Smooth muscle cell (in vitro differentiated cells): Measurements from ENCODE around the gene CTSO. TPM values are rescaled to one million over a fixed set of nuclear protein-coding genes. Genes with fewer than 3 reads are reported as not detected.
A peak's percentile ranks its signal among the peaks of the same experiment; 100 is the strongest.

ENCODE experiments used
- DNase-seq: peaks from one replicate; lab custom pipeline; 2025; ENCODE audit not compliant: unreplicated experiment; lab: John Stamatoyannopoulos, UW
- H2AFZ ChIP-seq: fragments of 200-600 bp; sonication (generic); 2 replicates; pipeline ENCODE4 v1.6.0; 2016; ENCODE audit warnings: antibody characterized with exemption, low read depth, mild to moderate bottlenecking
- H3F3A ChIP-seq: fragments of 200-600 bp; sonication (generic); 2 replicates; pipeline ENCODE4 v1.6.0; 2017; ENCODE audit warnings: antibody characterized with exemption, low read depth
- H3K27ac ChIP-seq: fragments of 200-600 bp; sonication (generic); 2 replicates; pipeline ENCODE4 v1.5.1; 2016; ENCODE audit warnings: low read depth, mild to moderate bottlenecking
- H3K27me3 ChIP-seq: fragments of 200-600 bp; sonication (generic); 2 replicates; pipeline ENCODE4 v1.6.1; 2016; ENCODE audit warnings: low read depth, mild to moderate bottlenecking
- H3K36me3 ChIP-seq: fragments of 200-600 bp; sonication (generic); 2 replicates; pipeline ENCODE4 v1.5.1; 2016; ENCODE audit warnings: low read depth
- H3K4me1 ChIP-seq: fragments of 200-600 bp; sonication (generic); 2 replicates; pipeline ENCODE4 v1.5.1; 2016; ENCODE audit warnings: low read depth
- H3K4me2 ChIP-seq: fragments of 200-600 bp; sonication (generic); 2 replicates; pipeline ENCODE4 v1.6.0; 2016; ENCODE audit warnings: mild to moderate bottlenecking
- H3K4me3 ChIP-seq: fragments of 200-600 bp; sonication (generic); 2 replicates; pipeline ENCODE4 v1.5.1; 2016; ENCODE audit warnings: mild to moderate bottlenecking
- H3K79me2 ChIP-seq: fragments of 200-600 bp; sonication (generic); 2 replicates; pipeline ENCODE4 v1.6.0; 2016; ENCODE audit warnings: low read depth, mild to moderate bottlenecking
- H3K9ac ChIP-seq: fragments of 200-600 bp; sonication (generic); 2 replicates; pipeline ENCODE4 v1.6.0; 2016; ENCODE audit warnings: low read depth
- H3K9me3 ChIP-seq: fragments of 200-600 bp; sonication (generic); replicated peaks from 2 replicates; pipeline ENCODE4 v1.5.1; 2016; ENCODE audit warnings: low read depth
- H4K20me1 ChIP-seq: fragments of 200-600 bp; sonication (generic); 2 replicates; pipeline ENCODE4 v1.6.0; 2016; ENCODE audit warnings: low read depth
- CTCF ChIP-seq: fragments of 200-600 bp; sonication (generic); IDR thresholded peaks from 2 replicates; pipeline ENCODE4 v1.5.1; 2017; ENCODE audit warnings: borderline replicate concordance, mild to moderate bottlenecking, antibody characterized with exemption; ENCODE audit not compliant: insufficient read depth, poor library complexity, severe bottlenecking
- WGBS: methylation state at CpG from one replicate; pipeline ENCODE4 v1.1.7; 2016; ENCODE audit warnings: low lambda C conversion rate; 5-methylcytosine and 5-hydroxymethylcytosine counted together
- polyA plus RNA-seq: library from polyadenylated mRNA; unstranded; fragments of >200 nt; fragmentation: Nextera tagmentation; extraction: Ambion mirVana; gene quantifications from 2 replicates; pipeline ENCODE4 v1.2.1, GENCODE V29; 2016
- total RNA-seq: library from RNA; depleted of rRNA; stranded (reverse); fragments of >200 nt; gene quantifications from 2 replicates; pipeline ENCODE4 v1.2.3, GENCODE V29; 2014

CTSO gene
- total and polyA plus RNA-seq, 2 experiments from 2014 or later = 15.4 to 19.2 TPM

- Histone ChIP-seq H3K36me3 (no peaks in the 10 kb centered on the region), H3K4me3 (no peak overlapping the region), H3K9ac (no peak overlapping the region), H3K27ac (no peak overlapping the region), H3K9me3 (no peaks in the 10 kb centered on the region), H2AFZ (no peak overlapping the region), H4K20me1 (no peaks in the 10 kb centered on the region), H3F3A (no peaks in the 10 kb centered on the region), H3K27me3 (no peaks in the 10 kb centered on the region), H3K4me2 (no peak overlapping the region), H3K4me1 (no peaks in the 10 kb centered on the region), H3K79me2 (no peaks in the 10 kb centered on the region)
- TF ChIP-seq CTCF = no peak
- 92% methylated on average over 4 of the region's 4 CpGs for WGBS
- no peak for DNase-seq
Measured at GRCh38 chr4:155961575-155961974, 7.9 kb upstream of the CTSO start.

GRCh38 chr4:155960522-155960921, 6.9 kb upstream of the CTSO start:
- Histone ChIP-seq H3K36me3 (no peaks in the 10 kb centered on the region), H4K20me1 (no peaks in the 10 kb centered on the region), H3K79me2 (no peaks in the 10 kb centered on the region), H3K27ac (no peak overlapping the region), H3K4me2 (no peak overlapping the region), H3K4me3 (no peak overlapping the region), H3K27me3 (no peaks in the 10 kb centered on the region), H3K9ac (no peak overlapping the region), H2AFZ (no peak overlapping the region), H3K4me1 (no peaks in the 10 kb centered on the region), H3F3A (peaks cover 4% of the 10 kb centered on the region), H3K9me3 (no peaks in the 10 kb centered on the region)
- no peak for DNase-seq
- WGBS = 92% methylated on average over 5 of the region's 5 CpGs
- no peak for TF ChIP-seq CTCF

GRCh38 chr4:155959417-155959816, 5.8 kb upstream of the CTSO start:
- Histone ChIP-seq H3F3A (peaks cover 4% of the 10 kb centered on the region), H3K4me2 (no peak overlapping the region), H2AFZ (peak overlapping the region; percentile 64), H3K27ac (no peak overlapping the region), H3K4me3 (no peak overlapping the region), H3K27me3 (no peaks in the 10 kb centered on the region), H3K9ac (no peak overlapping the region), H3K36me3 (no peaks in the 10 kb centered on the region), H4K20me1 (no peaks in the 10 kb centered on the region), H3K79me2 (no peaks in the 10 kb centered on the region), H3K9me3 (no peaks in the 10 kb centered on the region), H3K4me1 (no peaks in the 10 kb centered on the region)
- no peak for DNase-seq
- no peak for TF ChIP-seq CTCF
- WGBS = 70% methylated on average over 4 of the region's 4 CpGs

GRCh38 chr4:155956461-155956860, 2.8 kb upstream of the CTSO start:
- no peak overlapping the region for H3K27ac ChIP-seq
- H3K79me2 ChIP-seq = peaks cover 4% of the 10 kb centered on the region
- H3K4me3 ChIP-seq = no peak overlapping the region
- peaks cover 7% of the 10 kb centered on the region for H3K4me1 ChIP-seq
- no peaks in the 10 kb centered on the region for H3K9me3 ChIP-seq
- peaks cover 9% of the 10 kb centered on the region for H3F3A ChIP-seq
- peak overlapping the region; percentile 65 for H2AFZ ChIP-seq
- no peaks in the 10 kb centered on the region for H3K27me3 ChIP-seq
- H4K20me1 ChIP-seq = no peaks in the 10 kb centered on the region
- no peaks in the 10 kb centered on the region for H3K36me3 ChIP-seq
- no peak overlapping the region for H3K9ac ChIP-seq
- no peak for DNase-seq
- no peak for TF ChIP-seq CTCF
- 32% methylated on average over 2 of the region's 2 CpGs for WGBS
- no peak overlapping the region for H3K4me2 ChIP-seq
